ENCODE data around the gene PITRM1. TPM values are rescaled to one million over a fixed set of nuclear protein-coding genes. Genes with fewer than 3 reads are reported as not detected.

Gene PITRM1
- total RNA-seq, 1 experiment from 2014 or later = 40.7 TPM

- H3K4me3 Mint-ChIP-seq = no peak overlapping the region
- TF ChIP-seq HMGXB4 (CRISPR knock-in tag; IDR thresholded peaks at IDR 0.05) (no peak), MAX (CRISPR knock-in tag; IDR thresholded peaks at IDR 0.05) (no peak), IRF2 (CRISPR knock-in tag; IDR thresholded peaks at IDR 0.05; ENCODE audit: borderline replicate concordance, low read depth) (no peak), IRF1 (CRISPR knock-in tag; IDR thresholded peaks at IDR 0.05) (no peak), ZNF512 (CRISPR knock-in tag; IDR thresholded peaks at IDR 0.05; ENCODE audit: borderline replicate concordance) (no peak), AR (CRISPR knock-in tag; IDR thresholded peaks at IDR 0.05) (no peak)
- no peaks in the 10 kb centered on the region for H3K36me3 Mint-ChIP-seq
- no peaks in the 10 kb centered on the region for H3K9me3 Mint-ChIP-seq
- H3K27me3 Mint-ChIP-seq (ENCODE audit: low read depth) = no peaks in the 10 kb centered on the region; the same call in 1 of the 2 replicates
- ATAC-seq (no peak), DNase-seq (ENCODE audit: low spot score) (no peak)
- H3K27ac Mint-ChIP-seq = no peak overlapping the region
- ChIA-PET CTCF (no interaction called here), POLR2A (no interaction called here)
- no peaks in the 10 kb centered on the region for H3K4me1 Mint-ChIP-seq
Observed at GRCh38 chr10:3208481-3209406, 36.2 kb upstream of the PITRM1 start.

- H3K4me1 Mint-ChIP-seq = no peaks in the 10 kb centered on the region
- no peak for ATAC-seq
- no peak overlapping the region for H3K4me3 Mint-ChIP-seq
- H3K27ac Mint-ChIP-seq = no peak overlapping the region
- ChIA-PET POLR2A (no interaction called here), CTCF (interaction anchor here (1.2 kb wide), 1 partner anchor 10 kb away, joined by 3 read pairs; no protein-coding TSS in a partner anchor)
- no peak for DNase-seq (ENCODE audit: low spot score)
- H3K36me3 Mint-ChIP-seq = no peaks in the 10 kb centered on the region
- no peaks in the 10 kb centered on the region for H3K9me3 Mint-ChIP-seq
- H3K27me3 Mint-ChIP-seq (ENCODE audit: low read depth) = no peaks in the 10 kb centered on the region; the same call in 1 of the 2 replicates
- TF ChIP-seq NR1H2 (CRISPR knock-in tag; IDR thresholded peaks at IDR 0.05) (no peak), GRHL2 (CRISPR knock-in tag; IDR thresholded peaks at IDR 0.05; ENCODE audit: insufficient replicate concordance, severe bottlenecking) (no peak), ERG (CRISPR knock-in tag; IDR thresholded peaks at IDR 0.05) (no peak), MXD4 (CRISPR knock-in tag; IDR thresholded peaks at IDR 0.05; ENCODE audit: borderline replicate concordance) (no peak), GTF2I (CRISPR knock-in tag; conservative IDR thresholded peaks at IDR 0.05) (no peak), NFYB (CRISPR knock-in tag; conservative IDR thresholded peaks at IDR 0.05; ENCODE audit: low read depth) (no peak), ATF1 (CRISPR knock-in tag; IDR thresholded peaks at IDR 0.05) (no peak), KAT7 (CRISPR knock-in tag; IDR thresholded peaks at IDR 0.05; ENCODE audit: borderline replicate concordance) (no peak), PRRX2 (CRISPR knock-in tag; IDR thresholded peaks at IDR 0.05) (no peak), ZNF671 (CRISPR knock-in tag; IDR thresholded peaks at IDR 0.05) (no peak), NFE2L1 (CRISPR knock-in tag; IDR thresholded peaks at IDR 0.05) (no peak)
Observed at GRCh38 chr10:3207351-3207750, 34.8 kb upstream of the PITRM1 start.
